GM18505 (cell line): ENCODE results near the gene DEFB118.
"Not testable (repeated sequence)": the region's sequence is repeated elsewhere in the genome, so short reads cannot be mapped to it uniquely, and the experiment has no call there.

Experiments
- ATAC-seq: cut with Tn5 transposase; IDR thresholded peaks from one replicate; pipeline ENCODE4 v1.9.1; 2021; ENCODE audit not compliant: unreplicated experiment
- POLR2A ChIP-seq: IDR thresholded peaks from 4 replicates; pipeline ENCODE4 v1.6.1; 2011; ENCODE audit warnings: borderline replicate concordance; ENCODE audit not compliant: insufficient read depth, insufficient read length; ENCODE audit errors: extremely low read depth

The DEFB118 gene, protein sequence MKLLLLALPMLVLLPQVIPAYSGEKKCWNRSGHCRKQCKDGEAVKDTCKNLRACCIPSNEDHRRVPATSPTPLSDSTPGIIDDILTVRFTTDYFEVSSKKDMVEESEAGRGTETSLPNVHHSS

DNA sequence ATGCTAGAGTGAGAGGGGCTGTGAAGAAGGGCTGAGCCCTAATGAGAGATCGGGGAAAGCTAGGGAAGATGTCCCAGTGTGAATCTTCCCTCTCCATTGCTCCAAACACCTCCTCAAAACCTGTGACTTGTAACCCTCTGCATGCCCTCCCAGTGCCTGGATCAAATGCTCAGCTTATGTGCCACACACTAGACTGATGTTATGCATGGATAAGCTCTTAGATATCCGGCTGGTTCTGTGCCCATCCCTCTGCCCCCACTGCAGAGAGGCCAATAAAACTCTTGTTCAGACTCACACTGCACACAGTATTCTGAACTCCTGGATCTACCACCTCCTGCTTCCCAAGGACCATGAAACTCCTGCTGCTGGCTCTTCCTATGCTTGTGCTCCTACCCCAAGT, at the start of gene DEFB118:
Gene DEFB118 (plus strand): TSS at position 301 of the 400 bp plus-strand sequence. CDS start 50 bp downstream, at position 351.
- no peak for TF ChIP-seq POLR2A
- ATAC-seq, result no peak

DNA sequence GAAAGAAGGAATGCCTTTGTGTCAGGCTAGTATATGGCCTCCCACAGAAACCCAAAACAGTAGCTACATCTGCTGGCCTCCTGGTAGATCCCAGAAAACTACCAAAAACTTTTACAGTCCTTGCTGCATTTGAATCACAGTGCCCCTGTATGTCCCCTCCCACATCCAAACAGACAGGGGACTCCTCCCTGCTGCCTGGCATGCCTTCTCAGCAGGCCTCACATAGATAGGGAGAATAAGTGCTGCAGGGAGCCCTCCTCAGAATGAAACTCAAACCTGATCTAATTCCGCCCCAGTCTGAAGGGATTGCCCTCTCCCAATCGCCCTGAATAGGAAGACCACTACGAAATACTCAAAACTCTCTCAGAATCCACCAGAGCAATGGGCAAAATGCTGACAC, 45.9 kb upstream of the DEFB118 start:
- no peak for ATAC-seq
- no peak for TF ChIP-seq POLR2A

DNA sequence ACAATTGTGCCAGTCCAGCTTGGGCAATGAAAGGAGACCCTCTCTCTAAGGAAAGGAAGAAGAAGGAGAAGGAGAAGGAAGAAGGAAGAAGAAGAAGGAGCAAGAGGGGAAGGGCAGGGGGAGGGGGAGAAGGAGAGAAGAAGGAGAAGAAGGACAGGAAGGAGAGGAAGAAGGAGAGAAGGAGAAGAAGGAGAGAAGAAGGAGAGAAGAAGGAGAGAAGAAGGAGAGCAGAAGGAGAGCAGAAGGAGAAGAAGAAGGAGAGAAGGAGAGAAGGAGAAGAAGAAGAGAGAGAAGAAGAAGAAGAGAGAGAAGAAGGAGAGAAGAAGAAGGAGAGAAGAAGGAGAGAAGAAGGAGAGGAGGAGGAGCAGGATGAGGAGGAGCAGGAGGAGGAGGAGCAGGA, 37.5 kb upstream of the DEFB118 start:
- no peak for TF ChIP-seq POLR2A
- ATAC-seq, result no peak

DNA sequence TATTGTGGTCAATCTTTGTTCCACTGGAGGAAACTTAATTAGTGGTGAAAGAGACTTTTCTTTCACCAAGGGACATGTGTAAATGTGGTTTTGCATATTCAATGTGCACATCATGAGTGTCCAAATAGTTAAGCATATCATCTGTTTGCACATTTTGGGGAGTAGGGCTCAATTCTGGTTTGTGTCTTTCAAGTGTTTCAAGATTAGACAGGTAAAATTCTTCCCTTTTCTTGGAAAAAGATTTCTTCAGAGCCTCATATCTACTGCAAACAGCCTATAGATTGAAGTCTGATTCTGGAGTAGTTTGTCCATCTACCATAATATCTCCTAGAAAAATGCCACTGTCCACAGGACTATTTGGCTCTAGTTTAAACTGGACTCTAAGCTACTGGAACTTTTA, 26.9 kb upstream of the DEFB118 start:
- ATAC-seq, result no peak
- TF ChIP-seq POLR2A, result no peak

DNA sequence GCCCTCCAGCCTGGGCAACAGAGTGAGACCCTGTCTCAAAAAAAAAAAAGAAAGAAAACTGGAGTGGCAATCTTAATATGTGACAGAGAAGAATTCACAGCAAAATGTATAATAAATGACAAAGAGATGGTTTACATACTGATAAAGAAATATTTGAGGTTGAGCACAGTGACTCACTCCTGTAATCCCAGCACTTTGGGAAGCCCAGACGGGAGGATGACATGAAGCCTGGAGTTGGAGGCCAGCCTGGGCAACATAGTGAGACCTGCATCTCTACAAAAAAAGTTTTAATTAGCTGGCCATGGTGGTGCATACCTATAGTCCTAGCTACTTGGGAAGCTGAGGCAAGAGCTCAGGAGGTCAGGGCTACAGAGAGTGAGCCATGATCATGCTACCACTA, 12.4 kb upstream of the DEFB118 start:
- ATAC-seq, result no peak
- no peak for TF ChIP-seq POLR2A

DNA sequence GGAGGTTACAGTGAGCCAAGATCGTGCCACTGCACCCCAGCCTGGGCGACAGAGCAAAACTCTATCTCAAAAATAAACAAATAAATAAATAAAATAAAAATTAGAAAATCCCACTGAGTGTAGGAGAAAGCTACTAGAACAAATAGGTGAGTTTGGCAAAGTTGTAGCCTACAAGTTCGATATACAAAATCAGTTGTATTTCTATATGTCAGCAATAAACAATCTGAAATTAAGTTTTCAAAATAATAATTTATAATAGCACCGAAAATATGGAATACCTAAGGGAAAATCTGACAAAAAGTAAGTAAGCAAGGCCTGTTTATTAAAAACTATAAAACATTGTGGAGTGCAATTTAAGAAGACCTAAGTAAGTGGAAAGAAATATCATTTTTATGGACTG, 5.1 kb upstream of the DEFB118 start:
- ATAC-seq, result no peak

DNA sequence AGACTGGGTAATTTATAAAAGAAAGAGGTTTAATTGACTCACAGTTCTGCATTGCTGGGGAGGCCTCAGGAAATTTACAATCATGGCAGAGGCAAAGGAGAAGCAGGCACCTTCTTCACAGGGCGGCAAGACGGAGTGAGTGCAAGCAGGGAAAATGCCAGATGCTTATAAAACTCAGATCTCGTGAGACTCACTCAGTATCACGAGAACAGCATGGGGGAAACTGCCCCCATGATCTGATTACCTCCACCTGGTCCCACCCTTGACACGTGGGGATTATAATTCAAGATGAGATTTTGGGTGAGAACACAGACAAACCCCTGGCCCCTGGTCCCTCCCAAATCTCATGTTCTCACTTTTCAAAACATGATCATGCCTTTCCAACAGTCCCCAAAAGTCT, 4.1 kb upstream of the DEFB118 start:
- not testable (repeated sequence) for ATAC-seq

More for the DNA sequence above, 5.1 kb upstream of the DEFB118 start:
- no peak for TF ChIP-seq POLR2A

DNA sequence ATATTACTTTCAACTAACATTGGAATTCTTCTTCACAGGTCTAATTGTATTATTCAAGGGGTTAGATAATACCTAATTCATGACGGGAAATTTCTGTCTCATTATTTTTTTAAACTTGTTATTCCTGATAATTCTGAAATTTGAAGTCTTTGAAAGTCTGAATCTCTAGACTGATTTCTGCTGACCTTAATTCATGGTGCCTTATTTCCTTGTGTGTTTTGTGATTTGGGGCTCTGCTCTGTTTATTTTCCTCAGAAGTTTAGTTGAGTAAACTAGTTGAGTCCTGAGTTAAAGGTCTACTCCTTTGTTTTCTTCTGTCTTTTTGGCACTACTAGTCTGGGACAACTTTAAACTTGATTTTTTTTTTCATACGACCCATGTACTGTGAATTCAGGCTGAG, 5.9 kb downstream of the DEFB118 start:
- ATAC-seq, result no peak
- no peak for TF ChIP-seq POLR2A

DNA sequence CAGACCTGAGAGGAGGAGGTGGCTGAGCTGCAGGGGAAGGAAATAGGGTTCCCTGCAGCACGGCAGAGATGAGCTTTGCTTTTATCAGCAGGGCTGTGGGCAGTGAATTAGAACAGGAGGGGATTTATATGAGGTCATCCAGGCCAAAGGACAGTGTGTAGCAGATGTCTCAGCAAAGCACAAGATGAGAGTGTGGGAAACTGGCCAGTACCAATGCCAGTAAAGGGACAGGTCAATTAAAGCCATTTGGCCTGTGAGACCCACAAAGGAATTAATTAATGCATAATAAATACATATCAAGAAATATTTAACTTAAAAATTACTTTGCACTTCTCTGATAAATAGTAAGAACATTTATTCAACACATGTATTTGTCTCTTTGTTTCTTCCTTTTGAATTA, 22.1 kb downstream of the DEFB118 start, which contains the start of gene DEFB119:
Gene DEFB119 (minus strand): TSS at position 101 of the 400 bp plus-strand sequence. CDS start 107 bp downstream, outside the sequence.
- TF ChIP-seq POLR2A, result no peak
- ATAC-seq, result no peak

DNA sequence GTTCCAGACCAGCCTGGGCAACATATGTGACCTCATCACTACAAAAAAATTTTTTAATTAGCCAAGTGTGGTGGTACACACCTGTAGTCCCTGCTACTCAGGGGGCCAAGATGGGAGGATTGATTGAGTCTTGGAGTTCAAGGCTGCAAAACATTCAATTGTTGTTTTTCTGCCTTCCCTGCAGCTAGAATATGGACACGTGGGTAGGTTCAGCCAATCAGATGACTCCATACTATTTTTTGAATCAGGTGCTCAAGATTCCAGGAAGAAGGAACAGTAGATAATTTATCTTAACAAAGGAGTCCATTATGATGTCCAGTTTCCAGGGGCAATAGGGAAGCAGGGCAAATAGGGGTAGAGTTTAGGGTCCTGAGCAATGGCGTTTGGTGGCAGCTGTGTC, 24.4 kb downstream of the DEFB118 start:
- TF ChIP-seq POLR2A, result no peak
- ATAC-seq, result no peak

DNA sequence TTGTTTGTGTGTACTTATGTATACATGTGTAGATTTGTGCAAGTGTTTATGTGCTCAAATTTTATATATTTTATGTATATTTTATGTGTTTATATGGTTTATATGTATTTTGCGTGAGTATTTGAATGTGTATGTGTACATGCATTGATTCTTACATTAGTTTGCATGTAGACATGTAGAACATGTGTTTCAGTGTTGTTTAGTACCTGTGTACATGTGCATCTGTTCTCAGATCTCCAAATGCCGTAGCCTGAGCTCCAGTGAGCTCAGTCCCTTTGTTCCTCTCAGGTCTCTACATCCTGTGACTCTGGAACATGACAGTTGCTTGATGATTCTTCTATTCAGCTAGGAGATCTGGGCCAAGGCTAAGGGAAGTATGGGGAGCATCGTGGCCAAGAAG, 26.5 kb downstream of the DEFB118 start:
- TF ChIP-seq POLR2A, result no peak
- no peak for ATAC-seq

DNA sequence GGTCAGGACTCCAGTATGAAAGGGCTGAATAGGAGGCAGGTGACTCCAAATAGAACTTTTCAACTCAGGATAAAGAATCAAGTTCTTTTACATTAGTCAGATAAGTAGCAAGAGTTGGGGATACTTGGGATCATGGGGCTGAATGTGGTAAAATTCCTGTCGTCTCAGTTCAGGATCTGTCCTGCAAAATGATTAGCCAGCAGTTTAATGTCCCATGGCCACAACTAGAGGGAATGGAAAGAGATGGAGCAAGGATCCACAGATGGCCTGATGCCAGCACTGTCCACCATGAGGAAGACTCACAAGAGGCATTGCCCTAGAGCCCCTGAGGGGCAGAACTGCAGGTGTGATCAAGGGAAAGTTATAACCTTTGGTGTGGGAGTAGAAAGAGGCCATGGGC, 35.5 kb downstream of the DEFB118 start:
- TF ChIP-seq POLR2A, result no peak
- no peak for ATAC-seq

DNA sequence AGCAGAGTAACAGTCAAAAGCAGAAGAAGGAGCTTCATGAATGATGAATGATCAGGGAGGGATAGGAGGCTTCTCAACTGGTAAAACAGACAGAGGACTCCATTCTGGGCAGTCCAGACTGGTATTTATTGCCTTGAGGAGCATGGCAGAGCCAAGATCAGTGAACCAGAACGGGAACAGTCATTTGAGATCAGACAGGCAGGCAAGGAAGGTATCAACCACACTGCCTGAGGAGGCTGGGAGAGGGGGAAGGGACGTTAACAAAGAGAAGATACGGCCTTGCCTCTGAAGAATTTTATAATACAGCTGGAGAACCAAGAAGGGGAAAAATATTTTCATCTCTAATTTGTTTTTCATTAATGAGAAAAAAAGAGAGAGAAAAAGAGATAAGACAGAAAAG, 37.7 kb downstream of the DEFB118 start, which contains the start of gene DEFB121:
Gene DEFB121 (minus strand): TSS at position 101 of the 400 bp plus-strand sequence. CDS start 63 bp downstream, at position 38.
- TF ChIP-seq POLR2A, result no peak
- ATAC-seq, result no peak

DNA sequence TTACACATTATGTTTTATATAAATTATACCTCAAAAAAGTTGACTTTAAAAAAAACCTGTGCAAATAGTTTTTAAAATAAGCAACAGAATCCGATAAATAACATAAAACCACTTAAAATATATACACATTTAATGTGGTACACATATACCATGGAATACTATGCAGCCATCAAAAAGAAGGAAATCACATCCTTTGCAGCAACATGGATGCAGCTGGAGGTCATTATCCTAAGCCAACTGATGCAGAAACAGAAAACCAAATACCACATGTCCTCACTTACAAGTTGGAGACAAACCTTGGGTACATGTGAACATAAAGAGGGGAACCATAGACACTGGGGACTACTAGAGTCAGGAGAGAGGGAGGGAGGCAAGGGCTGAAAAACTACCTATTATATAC, 41.6 kb downstream of the DEFB118 start:
- ATAC-seq, result no peak
- no peak for TF ChIP-seq POLR2A

DNA sequence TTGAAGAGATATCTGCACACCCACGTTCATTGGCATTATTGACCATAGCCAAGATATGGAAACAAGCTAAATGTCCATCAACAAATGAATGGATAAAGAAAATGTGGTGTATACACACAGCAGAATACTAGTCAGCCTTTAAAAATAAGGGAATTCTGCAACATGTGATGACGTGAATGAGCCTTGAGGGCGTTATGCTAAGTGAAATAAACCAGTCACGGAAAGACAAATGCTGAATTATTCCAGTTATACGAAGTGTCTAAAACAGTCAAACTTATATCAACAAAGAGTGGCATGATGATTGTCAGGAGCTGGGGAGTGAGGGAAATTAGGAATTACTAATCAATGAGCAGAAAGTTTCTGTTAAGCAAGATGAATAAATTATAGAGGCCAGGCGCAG, 46.0 kb downstream of the DEFB118 start:
- ATAC-seq, result no peak
- no peak for TF ChIP-seq POLR2A
